Muscle layer of duodenum (tissue), 2 donors: ENCODE measurements around the gene PRKG1.

Experiments
- H3K27ac ChIP-seq: one replicate; pipeline ENCODE4 v1.7.0; 2013; ENCODE audit warnings: mild to moderate bottlenecking, low read length
- H3K27me3 ChIP-seq: one replicate; pipeline ENCODE4 v1.7.0; 2013; ENCODE audit warnings: low read depth, mild to moderate bottlenecking, control low read depth, low read length
- H3K36me3 ChIP-seq, 2 donors: one replicate each; pipeline ENCODE4 v1.7.0; 2013; ENCODE audit warnings: low read length in 2 of 2, control low read depth in 1 of 2, mild to moderate bottlenecking in 1 of 2; ENCODE audit not compliant: insufficient read depth in 2 of 2, control insufficient read depth in 1 of 2
- H3K4me1 ChIP-seq, 2 donors: one replicate each; pipeline ENCODE4 v1.7.0; 2013; ENCODE audit warnings: low read length in 2 of 2, mild to moderate bottlenecking in 2 of 2, control low read depth in 1 of 2, moderate library complexity in 1 of 2; ENCODE audit not compliant: insufficient read depth in 2 of 2, control insufficient read depth in 1 of 2
- H3K4me3 ChIP-seq, 2 donors: one replicate each; pipeline ENCODE4 v1.7.0; 2013; ENCODE audit warnings: low read length in 2 of 2, low read depth in 1 of 2, mild to moderate bottlenecking in 1 of 2
- H3K9me3 ChIP-seq, 2 donors: one replicate each; pipeline ENCODE4 v1.7.0; 2013; ENCODE audit warnings: low read length in 2 of 2, control low read depth in 1 of 2, mild to moderate bottlenecking in 1 of 2; ENCODE audit not compliant: control insufficient read depth in 1 of 2
- donor health status: healthy.

The PRKG1 gene

DNA sequence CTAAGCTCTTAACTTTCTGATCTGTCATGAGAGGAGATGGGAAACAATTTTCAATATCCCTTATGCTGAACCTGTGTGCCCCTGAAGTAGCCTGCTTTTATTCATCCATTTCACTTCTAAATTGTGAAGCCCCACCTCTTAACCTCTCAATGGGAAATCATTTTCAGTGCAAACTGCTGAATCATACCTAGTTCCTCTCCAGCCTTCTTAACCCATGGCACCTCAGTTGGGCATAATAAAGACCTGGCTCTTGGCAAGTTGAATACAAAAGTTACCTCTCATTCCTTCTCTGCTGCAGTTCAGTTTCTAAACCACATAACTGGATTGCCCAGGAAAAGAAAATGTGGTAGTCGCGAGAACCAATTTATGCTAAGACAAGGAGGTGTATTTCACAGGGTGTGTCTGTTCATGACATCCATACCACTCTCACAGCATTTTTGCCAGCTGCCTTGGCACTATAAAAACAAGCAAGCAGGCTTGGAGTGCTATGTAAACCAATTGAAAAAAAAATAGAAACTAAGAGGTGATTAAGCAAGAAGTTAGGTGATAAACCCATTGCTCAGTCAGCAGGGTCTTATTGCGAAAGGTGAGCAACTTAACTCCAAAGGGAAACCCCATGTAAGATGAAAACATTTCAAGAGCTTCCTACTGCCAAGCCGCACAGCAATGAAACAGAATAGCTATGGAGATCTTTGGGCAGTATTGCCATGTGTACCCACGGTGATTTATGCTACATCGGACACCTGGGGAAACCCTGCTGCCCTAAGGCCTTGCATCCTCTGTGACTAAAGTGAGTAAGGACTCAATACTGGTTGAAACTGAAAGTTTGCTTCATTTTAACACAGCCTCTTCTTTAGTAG is 1182.8 kb downstream of the PRKG1 start:
- Histone ChIP-seq H3K27ac (no peak overlapping the region), H3K4me3 (no peak overlapping the region), H3K9me3 (no peaks in the 10 kb centered on the region), H3K27me3 (no peaks in the 10 kb centered on the region), H3K36me3 (no peaks in the 10 kb centered on the region), H3K4me1 (peaks cover 6 to 10% of the 10 kb centered on the region in 2 donors)

DNA sequence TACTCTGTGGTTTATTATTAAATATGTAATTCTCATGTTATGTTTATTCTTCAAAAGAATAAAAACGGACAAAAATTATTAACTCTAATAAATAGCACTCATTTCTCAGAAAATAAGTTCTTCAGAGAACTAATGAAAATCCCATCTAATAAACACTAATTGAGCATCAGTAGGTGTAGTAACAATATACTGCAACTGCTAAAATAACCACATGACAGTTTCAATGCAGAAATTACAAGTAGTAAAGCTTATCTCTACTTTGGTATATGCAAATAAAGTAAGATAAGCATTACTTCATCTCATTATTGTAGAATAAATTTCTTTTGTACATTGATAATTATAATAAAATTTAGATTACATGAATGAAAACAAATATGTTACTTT is 1183.4 kb downstream of the PRKG1 start:
- Histone ChIP-seq H3K27ac (no peak overlapping the region), H3K36me3 (no peaks in the 10 kb centered on the region), H3K9me3 (no peaks in the 10 kb centered on the region), H3K4me1 (peaks cover 6 to 10% of the 10 kb centered on the region in 2 donors), H3K4me3 (no peak overlapping the region), H3K27me3 (no peaks in the 10 kb centered on the region)

DNA sequence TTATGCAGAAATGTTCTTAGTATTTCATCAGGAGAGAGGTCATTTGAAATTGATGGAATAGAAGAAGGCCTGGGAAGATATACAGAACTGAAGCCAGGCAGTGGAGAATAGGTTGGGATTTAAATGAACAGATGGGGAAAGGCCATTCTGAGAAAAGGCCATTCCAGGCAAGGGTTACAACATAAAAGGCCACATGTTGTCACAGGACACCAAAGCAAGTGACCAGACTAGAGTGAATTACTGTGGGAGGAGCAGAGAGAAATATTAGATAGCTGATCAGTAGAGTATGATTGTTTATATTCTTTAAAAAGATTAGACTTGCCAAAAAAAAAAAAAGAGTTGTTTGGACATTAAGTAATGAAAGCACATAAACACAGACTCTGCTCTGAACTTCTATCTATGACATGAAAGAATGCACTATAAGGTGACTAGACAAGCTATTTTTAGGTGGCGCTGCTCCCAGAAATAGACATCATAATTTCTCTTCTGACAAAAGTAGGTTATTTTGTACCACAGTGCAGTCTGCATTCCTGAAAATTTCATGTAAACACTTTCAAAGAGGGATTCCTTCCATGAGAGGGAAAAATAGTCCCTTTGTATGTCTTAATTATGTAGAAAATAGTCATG is 1184.6 kb downstream of the PRKG1 start:
- H3K4me1 ChIP-seq: peaks cover 6 to 10% of the 10 kb centered on the region in 2 donors
- H3K4me3 ChIP-seq: no peak overlapping the region
- H3K27ac ChIP-seq: no peak overlapping the region
- H3K27me3 ChIP-seq: no peaks in the 10 kb centered on the region
- no peaks in the 10 kb centered on the region for H3K36me3 ChIP-seq
- no peaks in the 10 kb centered on the region for H3K9me3 ChIP-seq

DNA sequence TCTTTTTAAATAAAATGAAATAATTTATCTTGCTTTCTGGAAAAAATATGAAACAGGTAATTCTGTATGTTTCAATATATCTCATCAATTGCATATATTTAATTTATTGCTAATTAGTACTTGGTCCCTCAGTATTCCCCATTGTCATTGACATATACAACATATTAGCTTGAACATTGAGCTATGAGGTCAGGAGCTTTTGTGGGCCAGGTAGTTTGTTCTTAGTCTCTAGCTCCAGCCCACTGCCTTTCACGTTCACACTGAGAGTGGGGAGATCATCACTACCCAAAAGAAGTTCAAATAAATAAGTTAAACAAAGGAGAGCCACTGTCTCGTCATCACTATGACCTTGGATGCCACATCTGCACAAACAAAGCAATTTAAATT is 1185.1 kb downstream of the PRKG1 start:
- no peak overlapping the region for H3K4me3 ChIP-seq
- H3K27me3 ChIP-seq: no peaks in the 10 kb centered on the region
- H3K36me3 ChIP-seq: no peaks in the 10 kb centered on the region
- H3K9me3 ChIP-seq: no peaks in the 10 kb centered on the region
- peaks cover 6 to 10% of the 10 kb centered on the region in 2 donors for H3K4me1 ChIP-seq
- no peak overlapping the region for H3K27ac ChIP-seq

DNA sequence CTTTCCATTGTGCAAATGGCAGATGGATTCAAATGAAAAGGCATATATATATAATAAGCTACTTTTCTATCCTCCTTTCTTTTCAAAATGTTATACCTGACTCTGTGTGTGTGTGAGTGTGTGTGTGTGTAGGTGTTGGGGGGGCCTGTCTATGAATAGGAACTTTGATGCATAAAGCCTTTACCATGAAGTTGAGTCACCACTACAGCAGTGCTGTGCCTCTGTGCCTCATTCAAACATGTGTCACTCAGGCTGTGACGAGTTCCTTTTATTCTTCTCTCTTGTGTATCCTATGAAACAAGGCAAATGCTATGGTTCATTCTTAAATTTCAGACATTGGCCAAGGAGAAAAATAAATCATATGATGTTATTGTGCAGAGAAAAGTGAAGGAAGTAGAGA is 1187.1 kb downstream of the PRKG1 start:
- Histone ChIP-seq H3K27me3 (no peaks in the 10 kb centered on the region), H3K27ac (no peak overlapping the region), H3K4me1 (peaks cover 6 to 10% of the 10 kb centered on the region in 2 donors), H3K9me3 (no peaks in the 10 kb centered on the region), H3K36me3 (no peaks in the 10 kb centered on the region), H3K4me3 (no peak overlapping the region)

DNA sequence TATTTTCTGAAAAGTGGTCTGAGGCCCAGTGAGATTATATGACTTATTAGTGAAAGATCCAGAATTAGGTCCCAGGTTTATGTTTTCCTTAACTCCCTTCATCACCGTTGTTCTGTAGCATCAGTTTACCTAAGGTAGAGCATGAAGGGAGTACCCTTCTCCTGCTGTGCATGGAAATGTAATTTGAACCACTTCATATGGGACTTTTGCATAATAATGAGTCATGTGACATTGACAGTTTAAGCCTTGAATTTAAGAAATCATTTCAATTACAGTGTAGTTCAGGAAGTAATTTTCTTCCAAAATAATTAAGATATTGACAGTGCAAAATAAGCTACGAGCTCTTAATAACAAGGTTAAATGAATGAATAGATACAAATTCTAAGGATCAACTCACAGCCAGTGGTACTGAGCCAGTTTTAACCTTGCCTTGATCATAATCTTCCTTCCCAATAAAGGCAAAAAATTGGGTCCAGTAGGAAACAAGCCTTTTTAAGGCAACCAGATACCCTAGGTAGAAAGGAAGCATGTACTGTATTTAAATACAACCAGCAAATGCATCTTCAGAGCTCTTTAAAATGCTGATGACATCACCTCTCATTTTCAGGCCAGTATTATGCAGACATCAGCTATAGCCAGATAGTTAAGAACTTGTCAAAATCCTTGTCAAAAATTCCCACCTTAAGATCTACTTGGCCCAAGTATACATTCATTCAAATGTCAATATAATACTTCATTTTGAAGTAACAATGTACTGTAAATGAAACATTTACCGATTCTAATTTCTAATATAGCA is 1191.0 kb downstream of the PRKG1 start:
- Histone ChIP-seq H3K27ac (no peak overlapping the region), H3K9me3 (no peaks in the 10 kb centered on the region), H3K27me3 (no peaks in the 10 kb centered on the region), H3K36me3 (no peaks in the 10 kb centered on the region), H3K4me1 (no peaks in the 10 kb centered on the region), H3K4me3 (no peak overlapping the region)

DNA sequence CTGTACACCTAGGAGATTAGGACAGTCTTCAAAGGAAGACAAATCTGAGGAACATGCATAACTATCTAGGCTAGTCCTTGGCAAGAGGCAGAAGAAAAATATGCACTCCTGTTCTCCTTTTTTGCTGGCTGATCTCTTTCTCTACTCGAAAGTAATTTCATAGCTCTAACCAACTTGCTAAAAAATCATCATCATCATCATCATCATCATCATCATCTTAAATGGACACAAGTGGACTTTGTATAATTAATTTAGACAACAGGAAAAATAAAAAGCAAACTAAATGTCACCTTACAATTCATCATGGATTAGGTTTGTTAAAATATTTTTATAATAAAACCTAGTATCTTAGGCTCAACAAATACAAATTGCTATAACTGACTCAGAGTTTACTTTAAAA is 1192.6 kb downstream of the PRKG1 start:
- Histone ChIP-seq H3K4me1 (no peaks in the 10 kb centered on the region), H3K9me3 (no peaks in the 10 kb centered on the region), H3K4me3 (no peak overlapping the region), H3K27me3 (no peaks in the 10 kb centered on the region), H3K36me3 (peaks cover 0 to 3% of the 10 kb centered on the region in 2 donors), H3K27ac (no peak overlapping the region)

DNA sequence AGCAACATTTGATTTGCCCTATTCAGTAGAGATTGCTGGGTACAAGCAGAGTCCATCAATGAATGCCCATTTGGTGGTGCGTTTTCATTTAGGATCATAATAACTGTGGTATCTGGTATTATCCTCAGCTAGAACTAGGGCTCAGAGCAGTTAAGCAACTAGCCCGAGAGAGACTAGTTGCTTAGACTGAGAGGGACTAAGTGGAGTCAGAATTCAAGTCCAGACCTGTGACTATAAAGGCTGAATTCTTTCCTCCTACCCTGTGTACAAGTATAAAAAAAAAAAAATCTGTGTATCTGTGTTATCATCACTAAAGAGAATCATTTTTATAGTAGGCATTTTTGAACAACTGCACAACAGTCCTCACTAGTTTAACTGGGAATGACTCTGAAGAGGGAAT is 1194.5 kb downstream of the PRKG1 start:
- H3K9me3 ChIP-seq: no peaks in the 10 kb centered on the region
- no peak overlapping the region for H3K4me3 ChIP-seq
- no peak overlapping the region for H3K27ac ChIP-seq
- no peaks in the 10 kb centered on the region for H3K27me3 ChIP-seq
- no peaks in the 10 kb centered on the region for H3K4me1 ChIP-seq
- H3K36me3 ChIP-seq: peaks cover 0 to 7% of the 10 kb centered on the region in 2 donors

DNA sequence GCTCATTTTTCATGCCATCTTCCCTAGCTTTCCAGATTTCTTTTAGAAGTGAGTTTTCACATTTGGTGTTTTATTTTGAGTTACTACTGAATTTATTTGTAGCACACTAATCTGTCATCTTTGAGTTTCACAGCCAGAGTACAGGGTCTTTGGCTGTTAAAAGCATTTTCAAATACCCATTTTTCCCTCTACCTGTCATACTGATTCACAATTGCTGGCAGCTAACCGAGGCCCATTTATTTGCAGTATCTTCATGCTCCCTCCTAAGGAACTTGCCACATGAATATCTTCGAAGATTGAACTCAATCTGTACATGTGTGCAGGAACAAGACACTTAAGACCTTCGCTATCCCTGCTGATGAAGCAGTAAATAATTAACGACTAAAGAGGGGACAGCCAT is 1194.9 kb downstream of the PRKG1 start:
- no peak overlapping the region for H3K27ac ChIP-seq
- no peaks in the 10 kb centered on the region for H3K9me3 ChIP-seq
- H3K27me3 ChIP-seq: no peaks in the 10 kb centered on the region
- no peak overlapping the region for H3K4me3 ChIP-seq
- no peaks in the 10 kb centered on the region for H3K4me1 ChIP-seq
- H3K36me3 ChIP-seq: peaks cover 0 to 7% of the 10 kb centered on the region in 2 donors

DNA sequence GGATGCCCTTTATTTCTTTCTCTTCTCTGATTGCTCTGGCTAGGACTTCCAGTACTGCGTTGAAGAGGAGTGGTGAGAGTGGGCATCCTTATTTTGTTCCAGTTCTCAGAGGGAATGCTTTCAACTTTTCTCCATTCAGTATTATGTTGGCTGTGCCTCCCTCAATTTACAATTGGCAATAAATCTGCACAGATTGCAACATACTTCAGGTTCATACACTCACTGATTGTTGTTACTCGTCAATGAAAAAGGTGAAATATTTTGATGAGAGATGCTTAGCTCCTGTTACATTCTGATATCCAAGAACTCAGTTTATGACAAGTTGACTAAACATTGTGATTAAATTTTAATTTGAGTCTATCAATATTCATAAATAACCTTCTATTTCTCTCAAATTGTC is 1201.9 kb downstream of the PRKG1 start:
- Histone ChIP-seq H3K27ac (no peak overlapping the region), H3K4me3 (no peak overlapping the region), H3K9me3 (no peaks in the 10 kb centered on the region), H3K36me3 (peaks cover 0 to 7% of the 10 kb centered on the region in 2 donors), H3K4me1 (no peaks in the 10 kb centered on the region), H3K27me3 (no peaks in the 10 kb centered on the region)

DNA sequence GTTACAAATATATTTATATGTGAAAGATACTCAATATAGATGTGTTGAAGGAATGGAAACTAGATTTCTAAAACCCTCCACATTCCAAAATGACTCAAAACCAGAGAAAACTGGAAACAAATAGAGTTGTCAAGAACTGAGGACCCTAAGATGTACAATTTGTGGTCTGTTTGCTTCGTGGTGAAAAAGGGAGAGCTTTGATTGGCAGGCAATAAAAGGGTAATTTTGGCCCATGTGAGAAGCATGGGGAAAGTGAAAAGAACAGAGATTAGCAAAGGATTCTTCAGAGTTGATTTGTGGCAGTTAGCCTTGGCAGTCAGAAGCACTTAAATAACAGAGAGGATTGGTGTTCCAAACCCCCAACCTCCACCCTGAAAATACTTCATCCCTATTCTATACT is 1202.7 kb downstream of the PRKG1 start:
- H3K4me3 ChIP-seq: no peak overlapping the region
- no peaks in the 10 kb centered on the region for H3K27me3 ChIP-seq
- no peak overlapping the region for H3K27ac ChIP-seq
- peaks cover 0 to 3% of the 10 kb centered on the region in 2 donors for H3K36me3 ChIP-seq
- no peaks in the 10 kb centered on the region for H3K9me3 ChIP-seq
- H3K4me1 ChIP-seq: no peaks in the 10 kb centered on the region
